ENCODE data around the gene SEC61B. TPM values are rescaled to one million over a fixed set of nuclear protein-coding genes. Genes with fewer than 3 reads are reported as not detected.

SEC61B gene
- total and polyA plus RNA-seq, 7 experiments from 2014 or later, result 50.4 to 292 (median 75.1) TPM

GRCh38 chr9:99180199-99180598 lies 41.9 kb upstream of the SEC61B start:
- ChIA-PET CTCF (no interaction called here), POLR2A (no interaction called here)
- Mint-ChIP-seq H3K36me3 (peaks cover 0 to 1% (median 0%) of the 10 kb centered on the region in 5 donors), H3K4me1 (peaks cover 0 to 43% (median 8%) of the 10 kb centered on the region in 7 donors), H3K27ac (no peak overlapping the region), H3K9me3 (no peaks in the 10 kb centered on the region), H3K4me3 (no peak overlapping the region), H3K27me3 (no peaks in the 10 kb centered on the region)
- Histone ChIP-seq H3K4me1 (ENCODE audit: control insufficient read depth in 2 of 2, insufficient read depth in 2 of 2, low read length in 2 of 2) (peaks cover 0 to 3% of the 10 kb centered on the region in 2 donors), H3K4me3 (ENCODE audit: low read length) (no peak overlapping the region), H3K9me3 (ENCODE audit: control insufficient read depth in 2 of 3, low read length in 3 of 3) (no peaks in the 10 kb centered on the region), H3K36me3 (ENCODE audit: control insufficient read depth in 2 of 3, insufficient read depth in 3 of 3, low read length in 3 of 3) (no peaks in the 10 kb centered on the region), H3K27me3 (ENCODE audit: control insufficient read depth in 2 of 2, insufficient read depth in 2 of 2, low read length in 2 of 2) (no peaks in the 10 kb centered on the region), H3K27ac (ENCODE audit: low read depth, low read length) (no peak overlapping the region)
- DNase-seq (no peak), ATAC-seq (no peak)
- intact Hi-C loops (cut with micrococcal nuclease), result loop anchor here in 1 of 2 donors (2.0 to 5.0 kb wide), 3 partner anchors 13 to 1417 kb away; partner anchors contain the start of gene NR4A3

- Mint-ChIP-seq H3K36me3 (peaks cover 0 to 1% (median 0%) of the 10 kb centered on the region in 5 donors), H3K27ac (peak overlapping the region in 2 of 9 donors; percentile 43 to 59), H3K27me3 (no peaks in the 10 kb centered on the region), H3K4me3 (no peak overlapping the region), H3K9me3 (no peaks in the 10 kb centered on the region), H3K4me1 (peaks cover 0 to 43% (median 8%) of the 10 kb centered on the region in 7 donors)
- no peak overlapping the region for H3K4me3 ChIP-seq (ENCODE audit: low read length)
- H3K27ac ChIP-seq (ENCODE audit: low read depth, low read length), result no peak overlapping the region
- peaks cover 0 to 3% of the 10 kb centered on the region in 2 donors for H3K4me1 ChIP-seq (ENCODE audit: control insufficient read depth in 2 of 2, insufficient read depth in 2 of 2, low read length in 2 of 2)
- no peaks in the 10 kb centered on the region for H3K36me3 ChIP-seq (ENCODE audit: control insufficient read depth in 2 of 3, insufficient read depth in 3 of 3, low read length in 3 of 3)
- ATAC-seq, result no peak
- intact Hi-C loops (cut with micrococcal nuclease), result loop anchor here in 1 of 2 donors (2.0 to 5.0 kb wide), 3 partner anchors 14 to 1417 kb away; partner anchors contain the start of gene NR4A3
- CTCF ChIA-PET, result no interaction called here
- POLR2A ChIA-PET, result no interaction called here
- no peaks in the 10 kb centered on the region for H3K27me3 ChIP-seq (ENCODE audit: control insufficient read depth in 2 of 2, insufficient read depth in 2 of 2, low read length in 2 of 2)
- no peaks in the 10 kb centered on the region for H3K9me3 ChIP-seq (ENCODE audit: control insufficient read depth in 2 of 3, low read length in 3 of 3)
- no peak for DNase-seq
Observed at GRCh38 chr9:99180662-99181061, 41.4 kb upstream of the SEC61B start.

DNA sequence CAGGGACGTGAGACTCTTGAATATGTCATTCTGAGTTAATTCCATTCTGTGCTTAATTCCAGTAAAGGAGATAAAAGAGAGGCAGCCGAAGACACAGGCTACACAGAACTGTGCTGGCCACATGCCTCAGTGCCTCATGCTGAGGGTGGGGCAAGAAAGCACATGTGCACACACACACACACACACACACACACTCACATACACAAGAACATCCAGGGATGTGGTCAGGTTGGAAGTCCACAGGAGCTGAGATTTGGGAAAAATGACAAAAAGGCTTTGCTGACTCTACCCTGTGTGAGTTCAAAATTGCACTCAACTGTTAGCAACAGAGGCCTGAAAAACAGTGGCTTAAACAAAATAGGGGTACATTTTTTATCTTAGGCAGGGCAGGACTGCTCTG lies 40.9 kb upstream of the SEC61B start:
- no peaks in the 10 kb centered on the region for H3K27me3 ChIP-seq (ENCODE audit: control insufficient read depth in 2 of 2, insufficient read depth in 2 of 2, low read length in 2 of 2)
- H3K4me1 ChIP-seq (ENCODE audit: control insufficient read depth in 2 of 2, insufficient read depth in 2 of 2, low read length in 2 of 2), result peaks cover 0 to 3% of the 10 kb centered on the region in 2 donors
- no peak for ATAC-seq
- H3K27ac ChIP-seq (ENCODE audit: low read depth, low read length), result no peak overlapping the region
- Mint-ChIP-seq H3K9me3 (no peaks in the 10 kb centered on the region), H3K4me1 (peaks cover 0 to 43% (median 9%) of the 10 kb centered on the region in 7 donors), H3K27me3 (no peaks in the 10 kb centered on the region), H3K4me3 (peak overlapping the region in 1 of 10 donors; percentile 41), H3K36me3 (peaks cover 0 to 1% (median 0%) of the 10 kb centered on the region in 5 donors), H3K27ac (peak overlapping the region in 1 of 9 donors; percentile 67)
- ChIA-PET POLR2A (no interaction called here), CTCF (interaction anchor here (0.6 kb wide), 1 partner anchor 206 kb away, joined by 3 read pairs; no protein-coding TSS in a partner anchor)
- no peak for DNase-seq
- no peaks in the 10 kb centered on the region for H3K36me3 ChIP-seq (ENCODE audit: control insufficient read depth in 2 of 3, insufficient read depth in 3 of 3, low read length in 3 of 3)
- H3K4me3 ChIP-seq (ENCODE audit: low read length), result no peak overlapping the region
- intact Hi-C loops (cut with micrococcal nuclease), result loop anchor here in 1 of 2 donors (2.0 to 5.0 kb wide), 3 partner anchors 14 to 1416 kb away; partner anchors contain the start of gene NR4A3
- H3K9me3 ChIP-seq (ENCODE audit: control insufficient read depth in 2 of 3, low read length in 3 of 3), result no peaks in the 10 kb centered on the region

- Mint-ChIP-seq H3K27ac (peak overlapping the region in 1 of 9 donors; percentile 67), H3K27me3 (no peaks in the 10 kb centered on the region), H3K4me3 (peak overlapping the region in 1 of 10 donors; percentile 41), H3K4me1 (peaks cover 0 to 46% (median 9%) of the 10 kb centered on the region in 7 donors), H3K36me3 (peaks cover 0 to 1% (median 0%) of the 10 kb centered on the region in 5 donors), H3K9me3 (no peaks in the 10 kb centered on the region)
- peak in 1 of 9 donors; percentile 53 for DNase-seq
- ChIA-PET POLR2A (no interaction called here), CTCF (interaction anchor here (0.6 kb wide), 2 partner anchors 44 to 206 kb away, joined by 3 to 4 read pairs; no protein-coding TSS in a partner anchor)
- Histone ChIP-seq H3K36me3 (ENCODE audit: control insufficient read depth in 2 of 3, insufficient read depth in 3 of 3, low read length in 3 of 3) (no peaks in the 10 kb centered on the region), H3K27ac (ENCODE audit: low read depth, low read length) (no peak overlapping the region), H3K4me1 (ENCODE audit: control insufficient read depth in 2 of 2, insufficient read depth in 2 of 2, low read length in 2 of 2) (peaks cover 0 to 3% of the 10 kb centered on the region in 2 donors), H3K4me3 (ENCODE audit: low read length) (no peak overlapping the region), H3K27me3 (ENCODE audit: control insufficient read depth in 2 of 2, insufficient read depth in 2 of 2, low read length in 2 of 2) (no peaks in the 10 kb centered on the region), H3K9me3 (ENCODE audit: control insufficient read depth in 2 of 3, low read length in 3 of 3) (no peaks in the 10 kb centered on the region)
- intact Hi-C loops (cut with micrococcal nuclease), result loop anchor here in 1 of 2 donors (2.0 to 5.0 kb wide), 3 partner anchors 15 to 1416 kb away; partner anchors contain the start of gene NR4A3
- ATAC-seq, result peak; percentile 57
Observed at GRCh38 chr9:99181621-99182020, 40.5 kb upstream of the SEC61B start.

GRCh38 chr9:99182356-99182755 lies 39.7 kb upstream of the SEC61B start:
- Mint-ChIP-seq H3K4me1 (peaks cover 0 to 49% (median 15%) of the 10 kb centered on the region in 7 donors), H3K27ac (peak overlapping the region in 1 of 9 donors; percentile 25), H3K4me3 (no peak overlapping the region), H3K36me3 (peaks cover 0 to 1% (median 0%) of the 10 kb centered on the region in 5 donors), H3K9me3 (no peaks in the 10 kb centered on the region), H3K27me3 (no peaks in the 10 kb centered on the region)
- ChIA-PET POLR2A (no interaction called here), CTCF (interaction anchor here (0.6 kb wide), 1 partner anchor 45 kb away, joined by 4 read pairs; no protein-coding TSS in a partner anchor)
- H3K9me3 ChIP-seq (ENCODE audit: control insufficient read depth in 2 of 3, low read length in 3 of 3), result no peaks in the 10 kb centered on the region
- DNase-seq (no peak), ATAC-seq (no peak)
- no peak overlapping the region for H3K4me3 ChIP-seq (ENCODE audit: low read length)
- H3K4me1 ChIP-seq (ENCODE audit: control insufficient read depth in 2 of 2, insufficient read depth in 2 of 2, low read length in 2 of 2), result peaks cover 0 to 3% of the 10 kb centered on the region in 2 donors
- H3K36me3 ChIP-seq (ENCODE audit: control insufficient read depth in 2 of 3, insufficient read depth in 3 of 3, low read length in 3 of 3), result no peaks in the 10 kb centered on the region
- intact Hi-C loops (cut with micrococcal nuclease), result loop anchor here in 1 of 2 donors (5.0 kb wide), 2 partner anchors 640 to 1415 kb away; partner anchors contain the start of gene NR4A3
- no peaks in the 10 kb centered on the region for H3K27me3 ChIP-seq (ENCODE audit: control insufficient read depth in 2 of 2, insufficient read depth in 2 of 2, low read length in 2 of 2)
- no peak overlapping the region for H3K27ac ChIP-seq (ENCODE audit: low read depth, low read length)

GRCh38 chr9:99183616-99184015 lies 38.5 kb upstream of the SEC61B start:
- Histone ChIP-seq H3K27me3 (ENCODE audit: control insufficient read depth in 2 of 2, insufficient read depth in 2 of 2, low read length in 2 of 2) (no peaks in the 10 kb centered on the region), H3K4me1 (ENCODE audit: control insufficient read depth in 2 of 2, insufficient read depth in 2 of 2, low read length in 2 of 2) (peaks cover 0 to 3% of the 10 kb centered on the region in 2 donors), H3K27ac (ENCODE audit: low read depth, low read length) (no peak overlapping the region), H3K9me3 (ENCODE audit: control insufficient read depth in 2 of 3, low read length in 3 of 3) (no peaks in the 10 kb centered on the region), H3K4me3 (ENCODE audit: low read length) (no peak overlapping the region), H3K36me3 (ENCODE audit: control insufficient read depth in 2 of 3, insufficient read depth in 3 of 3, low read length in 3 of 3) (no peaks in the 10 kb centered on the region)
- H3K9me3 Mint-ChIP-seq, result no peaks in the 10 kb centered on the region
- ChIA-PET POLR2A (interaction anchor here (0.6 kb wide), 2 partner anchors 172 to 1144 kb away, joined by 4 read pairs; no protein-coding TSS in a partner anchor), CTCF (interaction anchor here (1.0 to 2.2 kb wide), 4 partner anchors 11 to 339 kb away, joined by 3 to 12 read pairs (median 4); no protein-coding TSS in a partner anchor)
- H3K27me3 Mint-ChIP-seq, result peaks cover 0 to 10% (median 3%) of the 10 kb centered on the region in 5 donors
- no peak for DNase-seq
- H3K4me1 Mint-ChIP-seq, result peaks cover 0 to 49% (median 19%) of the 10 kb centered on the region in 7 donors
- intact Hi-C loops (cut with micrococcal nuclease), result loop anchor here (1.0 to 5.0 kb wide), 11 partner anchors 20 to 1414 kb away; partner anchors contain the start of genes SEC61B (in 2 of the 2) and NR4A3 (in 1 of the 2)
- H3K4me3 Mint-ChIP-seq, result no peak overlapping the region
- no peak overlapping the region for H3K27ac Mint-ChIP-seq
- H3K36me3 Mint-ChIP-seq, result peaks cover 0 to 1% (median 0%) of the 10 kb centered on the region in 5 donors
- no peak for ATAC-seq
